ENCODE data around the gene CHN2.

- no peak for TF ChIP-seq EZH2 (IDR thresholded peaks at IDR 0.05)
- TF ChIP-seq, protein P1, sequence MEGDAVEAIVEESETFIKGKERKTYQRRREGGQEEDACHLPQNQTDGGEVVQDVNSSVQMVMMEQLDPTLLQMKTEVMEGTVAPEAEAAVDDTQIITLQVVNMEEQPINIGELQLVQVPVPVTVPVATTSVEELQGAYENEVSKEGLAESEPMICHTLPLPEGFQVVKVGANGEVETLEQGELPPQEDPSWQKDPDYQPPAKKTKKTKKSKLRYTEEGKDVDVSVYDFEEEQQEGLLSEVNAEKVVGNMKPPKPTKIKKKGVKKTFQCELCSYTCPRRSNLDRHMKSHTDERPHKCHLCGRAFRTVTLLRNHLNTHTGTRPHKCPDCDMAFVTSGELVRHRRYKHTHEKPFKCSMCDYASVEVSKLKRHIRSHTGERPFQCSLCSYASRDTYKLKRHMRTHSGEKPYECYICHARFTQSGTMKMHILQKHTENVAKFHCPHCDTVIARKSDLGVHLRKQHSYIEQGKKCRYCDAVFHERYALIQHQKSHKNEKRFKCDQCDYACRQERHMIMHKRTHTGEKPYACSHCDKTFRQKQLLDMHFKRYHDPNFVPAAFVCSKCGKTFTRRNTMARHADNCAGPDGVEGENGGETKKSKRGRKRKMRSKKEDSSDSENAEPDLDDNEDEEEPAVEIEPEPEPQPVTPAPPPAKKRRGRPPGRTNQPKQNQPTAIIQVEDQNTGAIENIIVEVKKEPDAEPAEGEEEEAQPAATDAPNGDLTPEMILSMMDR (IDR thresholded peaks at IDR 0.05), result no peak
Observed at GRCh38 chr7:29306319-29306991, 111.9 kb downstream of the CHN2 start.
